K562 (cell line): ENCODE data around the gene STARD3NL. TPM values are rescaled to one million over a fixed set of nuclear protein-coding genes. Genes with fewer than 3 reads are reported as not detected.

ENCODE experiments used
- EWSR1 ChIP-seq: fragments of 450-650 bp; IDR thresholded peaks from 2 replicates; pipeline ENCODE4 v1.6.1; 2018; ENCODE audit warnings: borderline replicate concordance, mild to moderate bottlenecking, low read depth, moderate library complexity; ENCODE audit not compliant: partially characterized antibody
- HDAC3 ChIP-seq: fragments of 450-650 bp; IDR thresholded peaks from 2 replicates; pipeline ENCODE4 v1.6.1; 2018; ENCODE audit warnings: borderline replicate concordance, mild to moderate bottlenecking, moderate library complexity; ENCODE audit not compliant: partially characterized antibody
- HOXB6 ChIP-seq: fragments of 250-450 bp; sonication (Bioruptor Pico); IDR thresholded peaks from 2 replicates; pipeline ENCODE4 v1.5.1; 2022; ENCODE audit warnings: mild to moderate bottlenecking, borderline replicate concordance
- JUND ChIP-seq, 2 experiments: IDR thresholded peaks; 2 replicates in 1 of 2; 3 replicates in 1 of 2; pipeline ENCODE4 v1.6.1; 2011; ENCODE audit warnings: borderline replicate concordance in 2 of 2, low read depth in 2 of 2, low read length in 2 of 2, improper control_type of control experiment in 1 of 2, missing biosample characterization in 1 of 2, missing genetic modification characterization in 1 of 2, missing genetic modification reagents in 1 of 2
- MIER1 ChIP-seq: fragments of 450-650 bp; IDR thresholded peaks from 2 replicates; pipeline ENCODE4 v1.6.1; 2016; ENCODE audit warnings: antibody characterized with exemption, mild to moderate bottlenecking, low read depth
- NFYB ChIP-seq: IDR thresholded peaks from 2 replicates; pipeline ENCODE4 v1.6.1; 2011; ENCODE audit warnings: mild to moderate bottlenecking, moderate library complexity; ENCODE audit not compliant: insufficient read length; ENCODE audit errors: extremely low read depth
- PHF8 ChIP-seq: fragments of 200-600 bp; sonication (generic); IDR thresholded peaks from 2 replicates; pipeline ENCODE4 v1.6.1; 2012; ENCODE audit warnings: mixed run types, mild to moderate bottlenecking, inconsistent platforms, low read length, moderate library complexity, borderline replicate concordance
- RBFOX2 ChIP-seq: fragments of 200-400 bp; formaldehyde crosslinking; IDR thresholded peaks from 2 replicates; pipeline ENCODE4 v1.6.1; 2017; ENCODE audit warnings: low read depth, mild to moderate bottlenecking, low read length, moderate library complexity
- RNF219 ChIP-seq: fragments of 250-450 bp; sonication (Bioruptor Pico); IDR thresholded peaks from 2 replicates; pipeline ENCODE4 v1.5.0; 2022; ENCODE audit warnings: mild to moderate bottlenecking
- SMARCC2 ChIP-seq: fragments of 450-650 bp; IDR thresholded peaks from 2 replicates; pipeline ENCODE4 v1.6.1; 2017; ENCODE audit warnings: antibody characterized with exemption, moderate library complexity, mild to moderate bottlenecking, low read depth
- XRCC4 ChIP-seq: IDR thresholded peaks from one replicate; pipeline ENCODE4 v1.6.1; 2011; ENCODE audit not compliant: insufficient read depth, insufficient read length; ENCODE audit errors: extremely low read depth
- ZFP30 ChIP-seq: fragments of 250-450 bp; sonication (Bioruptor Pico); IDR thresholded peaks from 2 replicates; pipeline ENCODE4 v1.8.0; 2022; ENCODE audit warnings: moderate library complexity, mild to moderate bottlenecking, inconsistent platforms, borderline replicate concordance
- ZNF174 ChIP-seq: fragments of 250-450 bp; sonication (Bioruptor Pico); IDR thresholded peaks from 2 replicates; pipeline ENCODE4 v1.4.0; 2020; ENCODE audit warnings: mild to moderate bottlenecking
- ZNF24 ChIP-seq: fragments of 450-650 bp; IDR thresholded peaks from 2 replicates; pipeline ENCODE4 v1.6.1; 2016
- polyA plus RNA-seq, 8 experiments: library from polyadenylated mRNA; depleted of rRNA in 4 of 8; stranded (reverse) in 5 of 8; unstranded in 3 of 8; fragments of >200 nt; fragmentation: Nextera tagmentation in 2 of 8; fragmentation: Illumina TruSeq in 1 of 8; extraction: Ambion mirVana in 2 of 8; extraction: Trizol in 1 of 8; gene quantifications; 2 replicates each; pipeline versions ENCODE4 v1.2.1 to v1.2.3, GENCODE V29; 2011 to 2014; ENCODE audit warnings: inconsistent platforms in 1 of 8, missing spikeins in 1 of 8
- total RNA-seq, 7 experiments: library from RNA; depleted of rRNA in 6 of 7; stranded (reverse); fragments of >200 nt in 6 of 7; fragmentation: Illumina TruSeq in 2 of 7; extraction: Trizol in 2 of 7; gene quantifications; 2 replicates each; pipeline versions ENCODE4 v1.2.1 to v1.2.3, GENCODE V29; 2011 to 2021; ENCODE audit warnings: low replicate concordance in 1 of 7
- TF ChIP-seq, protein P1 (sequence below): IDR thresholded peaks from 2 replicates; pipeline ENCODE4 v1.6.1; 2011; ENCODE audit not compliant: insufficient read length; ENCODE audit errors: extremely low read depth
- TF ChIP-seq, protein P2 (sequence below): fragments of 450-650 bp; IDR thresholded peaks from 2 replicates; pipeline ENCODE4 v1.6.1; 2016; ENCODE audit warnings: low read depth

Gene STARD3NL
- total and polyA plus RNA-seq, 9 of the 15 experiments (the other 6 are each of a cell fraction or from before 2014, with no cell fraction given), result 42.2 to 90.0 (median 57.6) TPM

DNA sequence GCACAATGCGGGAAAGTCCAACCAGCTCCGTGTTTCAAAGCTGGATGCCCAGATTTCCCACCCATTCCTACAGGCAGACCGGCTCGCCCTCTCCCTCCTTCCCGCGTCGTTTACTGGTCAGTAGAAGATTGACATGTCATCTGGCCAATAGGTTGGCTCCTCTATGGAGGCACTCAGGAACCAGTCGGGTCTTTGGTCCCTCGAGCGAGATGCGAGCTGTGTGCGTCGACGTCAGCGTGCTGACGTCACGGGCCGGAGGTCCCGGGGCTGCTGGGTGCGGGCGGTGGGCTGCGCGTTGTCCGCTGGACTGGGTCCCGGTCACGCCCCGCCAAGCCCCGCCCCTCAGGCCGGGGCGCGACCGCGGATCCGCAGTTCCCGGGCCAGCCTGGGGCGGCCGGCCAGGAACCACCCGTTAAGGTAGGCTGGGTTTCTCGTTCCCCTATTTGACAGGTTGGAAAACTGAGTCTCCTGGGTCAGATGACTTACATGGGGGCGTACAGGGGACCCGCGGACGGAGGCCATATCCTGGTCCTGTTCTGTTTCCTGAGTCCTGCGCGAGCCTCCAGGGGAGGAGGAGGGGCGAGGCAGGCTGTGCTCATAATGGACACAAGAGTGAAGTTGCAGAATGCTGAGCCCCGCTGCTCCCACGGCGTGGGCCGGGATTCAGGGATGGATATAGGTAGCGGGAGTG is at the start of gene STARD3NL (continued):
- no peak for TF ChIP-seq MIER1
- TF ChIP-seq ZFP30 (CRISPR knock-in tag), result no peak
- TF ChIP-seq, protein P1, sequence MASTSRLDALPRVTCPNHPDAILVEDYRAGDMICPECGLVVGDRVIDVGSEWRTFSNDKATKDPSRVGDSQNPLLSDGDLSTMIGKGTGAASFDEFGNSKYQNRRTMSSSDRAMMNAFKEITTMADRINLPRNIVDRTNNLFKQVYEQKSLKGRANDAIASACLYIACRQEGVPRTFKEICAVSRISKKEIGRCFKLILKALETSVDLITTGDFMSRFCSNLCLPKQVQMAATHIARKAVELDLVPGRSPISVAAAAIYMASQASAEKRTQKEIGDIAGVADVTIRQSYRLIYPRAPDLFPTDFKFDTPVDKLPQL, result no peak
- TF ChIP-seq, protein P2, sequence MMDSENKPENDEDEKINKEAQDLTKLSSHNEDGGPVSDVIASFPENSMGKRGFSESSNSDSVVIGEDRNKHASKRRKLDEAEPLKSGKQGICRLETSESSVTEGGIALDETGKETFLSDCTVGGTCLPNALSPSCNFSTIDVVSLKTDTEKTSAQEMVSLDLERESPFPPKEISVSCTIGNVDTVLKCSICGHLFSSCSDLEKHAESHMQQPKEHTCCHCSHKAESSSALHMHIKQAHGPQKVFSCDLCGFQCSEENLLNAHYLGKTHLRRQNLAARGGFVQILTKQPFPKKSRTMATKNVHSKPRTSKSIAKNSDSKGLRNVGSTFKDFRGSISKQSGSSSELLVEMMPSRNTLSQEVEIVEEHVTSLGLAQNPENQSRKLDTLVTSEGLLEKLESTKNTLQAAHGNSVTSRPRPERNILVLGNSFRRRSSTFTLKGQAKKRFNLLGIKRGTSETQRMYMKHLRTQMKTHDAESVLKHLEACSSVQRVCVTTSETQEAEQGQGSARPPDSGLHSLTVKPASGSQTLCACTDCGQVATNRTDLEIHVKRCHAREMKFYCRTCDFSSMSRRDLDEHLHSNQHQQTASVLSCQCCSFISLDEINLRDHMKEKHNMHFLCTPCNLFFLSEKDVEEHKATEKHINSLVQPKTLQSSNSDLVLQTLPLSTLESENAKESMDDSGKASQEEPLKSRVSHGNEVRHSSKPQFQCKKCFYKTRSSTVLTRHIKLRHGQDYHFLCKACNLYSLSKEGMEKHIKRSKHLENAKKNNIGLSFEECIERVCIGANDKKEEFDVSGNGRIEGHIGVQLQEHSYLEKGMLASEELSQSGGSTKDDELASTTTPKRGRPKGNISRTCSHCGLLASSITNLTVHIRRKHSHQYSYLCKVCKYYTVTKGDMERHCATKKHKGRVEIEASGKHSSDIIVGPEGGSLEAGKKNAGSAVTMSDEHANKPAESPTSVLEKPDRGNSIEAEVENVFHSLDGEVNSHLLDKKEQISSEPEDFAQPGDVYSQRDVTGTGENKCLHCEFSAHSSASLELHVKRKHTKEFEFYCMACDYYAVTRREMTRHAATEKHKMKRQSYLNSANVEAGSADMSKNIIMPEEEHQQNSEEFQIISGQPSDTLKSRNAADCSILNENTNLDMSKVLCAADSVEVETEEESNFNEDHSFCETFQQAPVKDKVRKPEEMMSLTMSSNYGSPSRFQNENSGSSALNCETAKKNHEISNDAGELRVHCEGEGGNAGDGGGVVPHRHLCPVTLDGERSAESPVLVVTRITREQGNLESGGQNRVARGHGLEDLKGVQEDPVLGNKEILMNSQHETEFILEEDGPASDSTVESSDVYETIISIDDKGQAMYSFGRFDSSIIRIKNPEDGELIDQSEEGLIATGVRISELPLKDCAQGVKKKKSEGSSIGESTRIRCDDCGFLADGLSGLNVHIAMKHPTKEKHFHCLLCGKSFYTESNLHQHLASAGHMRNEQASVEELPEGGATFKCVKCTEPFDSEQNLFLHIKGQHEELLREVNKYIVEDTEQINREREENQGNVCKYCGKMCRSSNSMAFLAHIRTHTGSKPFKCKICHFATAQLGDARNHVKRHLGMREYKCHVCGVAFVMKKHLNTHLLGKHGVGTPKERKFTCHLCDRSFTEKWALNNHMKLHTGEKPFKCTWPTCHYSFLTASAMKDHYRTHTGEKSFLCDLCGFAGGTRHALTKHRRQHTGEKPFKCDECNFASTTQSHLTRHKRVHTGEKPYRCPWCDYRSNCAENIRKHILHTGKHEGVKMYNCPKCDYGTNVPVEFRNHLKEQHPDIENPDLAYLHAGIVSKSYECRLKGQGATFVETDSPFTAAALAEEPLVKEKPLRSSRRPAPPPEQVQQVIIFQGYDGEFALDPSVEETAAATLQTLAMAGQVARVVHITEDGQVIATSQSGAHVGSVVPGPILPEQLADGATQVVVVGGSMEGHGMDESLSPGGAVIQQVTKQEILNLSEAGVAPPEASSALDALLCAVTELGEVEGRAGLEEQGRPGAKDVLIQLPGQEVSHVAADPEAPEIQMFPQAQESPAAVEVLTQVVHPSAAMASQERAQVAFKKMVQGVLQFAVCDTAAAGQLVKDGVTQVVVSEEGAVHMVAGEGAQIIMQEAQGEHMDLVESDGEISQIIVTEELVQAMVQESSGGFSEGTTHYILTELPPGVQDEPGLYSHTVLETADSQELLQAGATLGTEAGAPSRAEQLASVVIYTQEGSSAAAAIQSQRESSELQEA, result no peak
- TF ChIP-seq HOXB6, result no peak
- TF ChIP-seq EWSR1, result no peak
- no peak for TF ChIP-seq HDAC3
- TF ChIP-seq SMARCC2, result no peak
- TF ChIP-seq NFYB, result peak; percentile 91
- TF ChIP-seq ZNF174 (CRISPR knock-in tag), result no peak
- TF ChIP-seq RBFOX2, result peak; percentile 84
- TF ChIP-seq ZNF24, result 0 out of 2 replicates have a peak, but pooled peaks have one; percentile 46
- TF ChIP-seq XRCC4, result no peak
- TF ChIP-seq JUND (IDR thresholded peaks at IDR 0.05; ENCODE audit: borderline replicate concordance, low read depth, low read length), result peak; percentile 66
- peak; percentile 54; the same call in 1 of the 3 replicates for TF ChIP-seq JUND (tag; IDR thresholded peaks at IDR 0.05; ENCODE audit: borderline replicate concordance, low read depth, low read length)
- TF ChIP-seq PHF8, result peak; percentile 84
- TF ChIP-seq RNF219, result no peak
